ENCODE results near the gene TLE6.
"Not testable (repeated sequence)": the region's sequence is repeated elsewhere in the genome, so short reads cannot be mapped to it uniquely, and the experiment has no call there.

Gene TLE6

GRCh38 chr19:2977001-2977745, at the start of gene TLE6:
TLE6 (plus strand) TSS chr19:2977564; CDS start chr19:2978234, 670 bp downstream.
- peak; percentile 61 to 93 (median 84) for DNase-seq

DNA sequence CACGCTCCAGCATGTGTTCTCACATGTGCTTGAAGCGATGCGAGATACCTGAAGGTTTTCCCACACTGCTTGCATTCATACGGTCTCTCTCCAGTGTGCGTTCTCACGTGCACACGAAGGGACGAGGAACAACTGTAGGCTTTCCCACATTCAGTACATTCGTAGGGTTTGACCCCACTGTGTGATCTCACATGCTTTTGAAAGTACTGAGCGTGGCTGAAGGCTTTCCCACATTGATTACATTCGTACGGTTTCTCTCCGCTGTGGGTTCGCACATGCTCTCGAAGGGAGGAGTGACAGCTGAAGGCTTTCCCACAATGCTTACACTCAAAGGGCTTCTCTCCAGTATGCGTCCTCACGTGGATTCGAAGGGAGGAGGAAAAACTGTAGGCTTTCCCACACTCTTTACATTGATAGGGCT, 43.9 kb upstream of the TLE6 start:
- DNase-seq, result no peak

- not testable (repeated sequence) for DNase-seq
These were observed 41.5 kb upstream of the TLE6 start for GRCh38 chr19:2935863-2936262.

GRCh38 chr19:2942928-2943640, 34.3 kb upstream of the TLE6 start:
- no peak for DNase-seq

GRCh38 chr19:2944403-2944774, 33.0 kb upstream of the TLE6 start:
- no peak for DNase-seq

GRCh38 chr19:2944775-2945574, 32.4 kb upstream of the TLE6 start, which contains the start of gene ZNF77:
ZNF77 (minus strand) TSS chr19:2944971; CDS start chr19:2944840, 131 bp downstream.
- DNase-seq, result peak; percentile 90 to 99 (median 96)

GRCh38 chr19:2945575-2946184, 31.7 kb upstream of the TLE6 start:
- DNase-seq, result no peak

DNA sequence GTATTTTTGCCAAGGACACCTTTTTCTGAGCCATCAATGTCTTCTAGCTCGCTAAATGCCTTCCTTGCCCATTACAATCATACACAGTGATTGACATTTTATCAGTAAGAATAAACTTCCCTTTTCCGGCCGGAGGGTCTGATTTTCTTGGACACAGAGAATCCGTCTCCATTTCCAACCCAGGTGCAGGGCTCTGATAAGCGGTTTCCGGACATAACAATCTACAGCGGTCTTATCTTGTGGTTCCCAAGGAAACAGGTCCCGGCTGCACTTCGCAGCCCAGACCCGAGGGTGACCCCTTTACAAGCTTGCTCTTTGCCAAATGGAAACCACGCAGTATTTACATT, 27.5 kb upstream of the TLE6 start:
- peak in 1 of 14 donors; percentile 48 for DNase-seq

GRCh38 chr19:2950286-2951124, 26.9 kb upstream of the TLE6 start:
- DNase-seq, result peak; percentile 77 to 100 (median 97)

- DNase-seq, result no peak
These were observed 24.3 kb upstream of the TLE6 start for GRCh38 chr19:2952953-2953481.

DNA sequence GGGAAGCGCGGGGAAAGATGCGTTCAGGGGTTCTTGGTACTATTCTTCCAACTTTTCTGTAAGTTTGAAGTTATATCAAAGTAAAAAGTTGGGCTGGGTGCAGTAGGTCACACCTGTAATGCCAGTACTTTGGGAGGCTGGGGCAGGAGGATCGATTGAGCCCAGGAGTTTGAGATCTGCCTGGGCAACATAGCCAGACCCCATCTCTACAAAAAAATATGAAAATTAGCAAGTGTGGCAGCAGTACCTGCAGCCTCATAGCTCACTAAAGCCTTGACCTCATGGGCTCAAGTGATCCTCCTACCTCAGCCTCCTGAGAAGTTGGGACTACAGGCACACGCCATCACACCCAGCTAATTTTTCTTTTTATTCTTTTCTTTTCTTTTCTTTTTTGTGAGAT, 20.2 kb upstream of the TLE6 start:
- no peak for DNase-seq

- DNase-seq, result no peak
These were observed 17.2 kb upstream of the TLE6 start for GRCh38 chr19:2960120-2960519.

DNA sequence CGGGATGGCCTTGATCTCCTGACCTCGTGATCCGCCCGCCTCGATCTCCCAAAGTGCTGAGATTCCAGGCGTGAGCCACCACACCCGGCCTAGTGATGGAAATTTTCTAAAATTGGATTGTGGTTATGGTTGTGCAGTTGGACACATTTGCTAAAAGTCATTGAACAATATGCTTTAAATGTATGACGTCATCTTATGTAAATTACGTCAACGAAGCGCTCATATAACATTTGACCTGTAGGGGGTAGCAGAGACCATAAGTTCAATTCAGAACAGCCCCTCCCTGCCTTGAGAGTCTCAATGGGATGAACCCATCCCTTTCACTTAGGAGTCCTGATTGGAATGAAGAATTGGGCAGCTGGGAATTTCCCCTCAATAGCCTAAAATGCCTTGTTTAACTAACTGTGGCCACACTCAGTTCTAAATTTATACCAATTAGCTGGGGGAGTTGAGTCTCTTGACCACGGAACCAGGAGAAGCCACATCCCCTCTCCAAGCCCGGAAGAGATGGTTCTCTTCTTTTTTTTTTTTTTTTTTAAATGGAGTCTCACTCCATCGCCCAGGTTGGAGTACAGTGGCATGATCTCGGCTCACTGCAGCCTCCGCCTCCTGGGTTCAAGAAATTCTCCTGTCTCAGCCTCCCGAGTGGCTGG, 15.2 kb upstream of the TLE6 start:
- DNase-seq, result peak in 5 of 14 donors; percentile 5 to 63 (median 30)

DNA sequence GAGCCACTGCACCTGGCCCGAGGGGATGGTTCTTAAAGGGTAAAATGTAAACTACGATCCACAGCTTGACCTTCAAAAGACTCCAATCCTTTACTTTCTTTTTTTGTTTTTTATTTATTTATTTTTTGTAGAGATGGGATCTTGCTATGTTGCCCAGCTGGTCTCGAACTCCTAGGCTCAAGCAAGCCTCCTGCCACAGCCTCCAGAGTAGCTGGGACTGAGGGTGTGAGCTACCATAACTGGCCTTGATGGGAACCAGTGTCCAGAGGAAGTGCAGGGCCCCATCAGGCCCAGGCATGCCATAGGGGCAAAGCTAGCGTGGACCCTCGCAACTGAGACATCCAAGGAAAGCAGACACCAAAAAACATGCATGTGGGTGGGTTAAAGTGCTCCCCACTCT, 14.2 kb upstream of the TLE6 start:
- no peak for DNase-seq

DNA sequence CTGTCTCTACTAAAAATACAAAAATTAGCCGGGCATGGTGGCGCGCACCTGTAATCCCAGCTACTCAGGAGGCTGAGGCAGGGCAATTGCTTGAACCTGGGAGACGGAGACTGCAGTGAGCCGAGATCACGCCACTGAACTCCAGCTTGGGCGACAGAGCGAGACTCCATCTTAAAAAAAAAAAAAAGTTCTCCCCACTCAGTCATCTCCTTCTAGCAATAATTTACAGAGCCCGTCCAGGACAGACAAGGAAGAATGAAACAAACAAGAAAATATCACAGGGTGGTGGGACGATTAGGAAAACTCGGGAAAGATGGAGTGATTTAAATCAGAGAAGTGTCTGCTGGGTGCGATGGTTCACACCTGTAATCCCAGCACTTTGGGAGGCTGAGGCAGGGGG, 13.7 kb upstream of the TLE6 start:
- not testable (repeated sequence) for DNase-seq

DNA sequence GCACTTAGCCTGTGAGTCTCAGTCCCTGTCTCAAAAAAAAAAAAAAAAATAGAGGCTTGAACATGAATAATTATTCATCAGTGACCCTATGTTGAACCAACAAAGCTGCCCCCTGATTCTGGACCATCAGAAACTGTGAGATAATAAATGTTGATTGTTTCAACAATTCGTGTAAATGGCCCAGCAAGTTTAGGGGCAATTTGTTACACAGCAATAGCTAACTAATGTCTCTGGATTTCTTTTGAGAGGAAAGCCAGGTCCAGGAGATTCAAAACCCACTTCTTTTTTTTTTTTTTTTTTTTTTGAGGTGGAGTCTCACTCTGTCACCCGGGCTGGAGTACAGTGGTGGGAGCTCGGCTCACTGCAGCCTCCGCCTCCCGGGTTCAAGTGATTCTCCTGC, 12.5 kb upstream of the TLE6 start:
- no peak for DNase-seq

DNA sequence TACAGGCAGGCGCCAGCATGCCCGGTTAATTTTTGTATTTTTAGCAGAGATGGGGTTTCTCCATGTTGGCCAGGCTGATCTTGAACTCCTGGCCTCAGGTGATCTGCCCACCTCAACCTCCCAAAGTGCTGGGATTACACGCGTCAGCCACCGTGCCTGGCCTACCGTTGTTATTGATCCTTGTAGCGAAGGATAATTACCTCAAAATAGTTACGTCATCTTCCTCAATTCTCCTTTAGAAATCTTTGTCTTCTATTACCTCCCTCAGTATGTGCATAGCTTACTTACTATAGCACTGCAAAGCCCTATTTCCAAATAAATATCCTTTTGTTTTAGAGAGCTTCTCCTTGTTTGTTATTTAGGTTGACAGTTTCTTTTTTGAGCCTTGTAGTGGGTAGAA, 9.4 kb upstream of the TLE6 start:
- no peak for DNase-seq

DNA sequence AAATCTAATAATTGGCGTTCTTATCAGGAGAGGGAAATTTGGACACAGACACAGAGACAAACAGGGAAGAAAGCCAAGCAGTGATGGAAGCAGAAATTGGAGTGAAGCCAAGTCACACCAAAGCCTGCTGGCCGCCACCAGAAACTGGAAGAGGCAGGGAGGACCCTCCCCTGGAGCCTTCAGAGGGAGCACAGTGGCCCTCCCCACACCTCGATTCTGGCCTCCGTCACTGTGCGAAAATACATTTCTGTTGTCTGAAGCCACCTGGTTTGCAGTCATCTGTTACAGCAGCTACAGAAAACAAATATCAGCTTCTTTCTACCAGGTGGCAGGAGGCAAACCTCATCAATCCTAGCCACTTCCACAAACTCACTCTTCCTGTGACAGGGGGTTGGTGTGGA, 8.3 kb upstream of the TLE6 start:
- peak in 2 of 14 donors; percentile 26 to 89 for DNase-seq

DNA sequence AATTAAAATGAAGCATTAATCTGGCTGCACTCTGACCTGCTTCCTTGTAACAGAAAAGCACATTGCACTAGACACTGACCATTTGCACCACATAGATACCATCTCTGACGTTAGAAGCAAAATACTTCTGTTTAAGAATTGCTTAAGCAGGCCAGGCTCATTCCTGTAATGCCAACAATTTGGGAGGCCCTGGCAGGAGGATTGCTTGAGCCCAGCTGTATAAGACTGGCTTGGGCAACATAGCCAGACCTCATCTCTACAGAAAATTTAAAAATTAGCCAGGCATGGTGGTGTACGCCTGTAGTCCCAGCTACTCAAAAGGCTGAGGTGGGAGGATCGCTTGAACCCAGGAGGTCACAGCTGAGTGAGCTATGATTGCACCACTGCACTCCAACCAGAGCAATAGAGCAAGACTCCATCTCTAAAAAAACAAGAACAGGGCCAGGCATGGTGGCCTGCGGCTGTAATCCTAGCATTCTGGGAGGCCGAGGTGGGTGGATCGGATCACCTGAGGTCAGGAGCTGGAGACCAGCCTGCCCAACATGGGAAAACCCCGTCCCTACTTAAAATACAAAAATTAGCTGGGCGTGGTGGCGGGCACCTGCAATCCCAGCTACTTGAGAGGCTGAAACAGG, 7.0 kb upstream of the TLE6 start:
- no peak for DNase-seq

GRCh38 chr19:2973229-2973628, 4.1 kb upstream of the TLE6 start:
- DNase-seq, result no peak

Data from C1 segment of cervical spinal cord (tissue), 14 donors.